HCT116 (cell line): Measurements from ENCODE around the gene DAND5. TPM values are rescaled to one million over a fixed set of nuclear protein-coding genes. Genes with fewer than 3 reads are reported as not detected.

Experiments used
- ATAC-seq: fragments of 200-7000 bp; cut with Tn5 transposase; 2 replicates; pipeline ENCODE4 v1.9.1; 2020; ENCODE audit warnings: mild to moderate bottlenecking, moderate library complexity
- BruUV-seq: library from RNA; stranded (reverse); fragments of 400-500 nt; replicated peaks from 2 replicates; lab custom pipeline; 2021; lab: Mats Ljungman, UMichigan
- CTCF ChIA-PET: fragments of 300-600 bp; sonication (Branson Sonifier 250); formaldehyde crosslinking; loops from one replicate; lab custom pipeline; 2021; ENCODE audit warnings: antibody characterized with exemption; lab: Charles Lee
- POLR2A ChIA-PET: fragments of 300-600, 350-600 bp; sonication (Branson Sonifier 250); formaldehyde crosslinking; loops from one replicate; lab custom pipeline; 2021; ENCODE audit warnings: antibody characterized with exemption; lab: Charles Lee
- RAD21 ChIA-PET, 2 experiments: fragments of 300-600 bp; sonication (Branson Sonifier 250); formaldehyde crosslinking; loops; one replicate each; lab custom pipeline; 2023; ENCODE audit warnings: low total read pairs in 2 of 2; ENCODE audit not compliant: uncharacterized antibody in 2 of 2, unreplicated experiment in 2 of 2, low non-redundant PET in 1 of 2; lab: Charles Lee
- DNase-seq: peaks from one replicate; pipeline ENCODE4 v3.0.0-alpha.2; 2010; ENCODE audit warnings: low read depth, low spot score
- H2AFZ ChIP-seq: fragments of 200-600 bp; shearing (Covaris generic), sonication (generic); 2 replicates; pipeline ENCODE4 v1.6.1; 2017; ENCODE audit warnings: low read depth, mixed run types, mixed read lengths, antibody characterized with exemption, low read length; ENCODE audit not compliant: poor library complexity, severe bottlenecking
- H3K27ac ChIP-seq: 2 replicates; pipeline ENCODE4 v1.5.1; 2012; ENCODE audit warnings: low read depth, low read length
- H3K27me3 ChIP-seq: fragments of 200-600 bp; sonication (generic); 2 replicates; pipeline ENCODE4 v1.6.1; 2016; ENCODE audit warnings: mixed run types, low read length, mixed read lengths; ENCODE audit not compliant: insufficient read depth
- H3K36me3 ChIP-seq, 2 experiments: fragments of 200-500 bp in 1 of 2; fragments of 200-600 bp in 1 of 2; sonication (Bioruptor generic) in 1 of 2; sonication (generic) in 1 of 2; 2 replicates each; pipeline versions ENCODE4 v1.5.1 to v1.6.1; 2014 to 2016; ENCODE audit warnings: low read length in 2 of 2, inconsistent platforms in 1 of 2, mixed read lengths in 1 of 2, mixed run types in 1 of 2; ENCODE audit not compliant: insufficient read depth in 2 of 2, control insufficient read depth in 1 of 2
- H3K4me1 ChIP-seq, 2 experiments: fragments of 200-600 bp in 1 of 2; sonication (generic) in 1 of 2; 2 replicates each; pipeline versions ENCODE4 v1.5.1 to v1.6.1; 2012 to 2017; ENCODE audit warnings: low read length in 2 of 2, inconsistent platforms in 1 of 2, mild to moderate bottlenecking in 1 of 2, mixed read lengths in 1 of 2, mixed run types in 1 of 2, moderate library complexity in 1 of 2; ENCODE audit not compliant: insufficient read depth in 2 of 2, control insufficient read depth in 1 of 2
- H3K4me2 ChIP-seq: fragments of 200-600 bp; sonication (generic); 2 replicates; pipeline ENCODE4 v1.6.1; 2017; ENCODE audit warnings: mixed run types, low read length, mixed read lengths
- H3K4me3 ChIP-seq, 2 experiments: fragments of 200-600 bp in 1 of 2; sonication (generic) in 1 of 2; replicated peaks in 1 of 2; 2 replicates each; pipeline ENCODE4 v1.5.1; 2011 to 2016; ENCODE audit warnings: low read length in 2 of 2, control low read depth in 1 of 2, low read depth in 1 of 2, mild to moderate bottlenecking in 1 of 2, mixed read lengths in 1 of 2, mixed run types in 1 of 2
- H3K79me2 ChIP-seq: fragments of 200-600 bp; sonication (generic); 2 replicates; pipeline ENCODE4 v1.6.1; 2017; ENCODE audit warnings: mild to moderate bottlenecking, mixed run types, low read length, moderate library complexity, mixed read lengths; ENCODE audit not compliant: insufficient read depth
- H3K9ac ChIP-seq: fragments of 200-600 bp; sonication (generic); 2 replicates; pipeline ENCODE4 v1.6.1; 2016; ENCODE audit warnings: low read length, mixed read lengths
- H3K9me2 ChIP-seq: fragments of 200-600 bp; sonication (generic), shearing (Covaris generic); 2 replicates; pipeline ENCODE4 v1.6.1; 2017; ENCODE audit warnings: mixed run types, mild to moderate bottlenecking, moderate library complexity; ENCODE audit not compliant: insufficient read depth
- H3K9me3 ChIP-seq, 2 experiments: fragments of 200-500 bp in 1 of 2; fragments of 200-600 bp in 1 of 2; sonication (Bioruptor generic) in 1 of 2; sonication (generic) in 1 of 2; 2 replicates each; pipeline ENCODE4 v1.6.1; 2014 to 2017; ENCODE audit warnings: low read length in 2 of 2, mixed read lengths in 2 of 2, inconsistent platforms in 1 of 2, low read depth in 1 of 2, mild to moderate bottlenecking in 1 of 2, mixed run types in 1 of 2, moderate library complexity in 1 of 2; ENCODE audit not compliant: control insufficient read depth in 1 of 2, insufficient read depth in 1 of 2
- H4K20me1 ChIP-seq: fragments of 200-600 bp; sonication (generic), shearing (Covaris generic); 2 replicates; pipeline ENCODE4 v1.6.1; 2017; ENCODE audit warnings: mixed run types, mild to moderate bottlenecking, moderate library complexity; ENCODE audit not compliant: insufficient read depth
- ATF3 ChIP-seq: IDR thresholded peaks from 2 replicates; pipeline ENCODE4 v1.6.1; 2012
- CBX3 ChIP-seq: IDR thresholded peaks from 2 replicates; pipeline ENCODE4 v1.6.1; 2012; ENCODE audit warnings: low read depth
- CEBPB ChIP-seq: IDR thresholded peaks from 2 replicates; pipeline ENCODE4 v1.6.1; 2012; ENCODE audit warnings: low read depth
- CTCF ChIP-seq, 3 experiments: fragments of 200-600 bp in 1 of 3; sonication (generic) in 1 of 3; IDR thresholded peaks in 2 of 3; conservative IDR thresholded peaks in 1 of 3; 2 replicates each; pipeline ENCODE4 v1.5.1; 2012 to 2017; ENCODE audit warnings: low read depth in 2 of 3, low read length in 2 of 3, antibody characterized with exemption in 1 of 3, borderline replicate concordance in 1 of 3, control low read depth in 1 of 3, mild to moderate bottlenecking in 1 of 3, mixed read lengths in 1 of 3, mixed run types in 1 of 3, moderate library complexity in 1 of 3; ENCODE audit not compliant: insufficient read depth in 1 of 3
- EGR1 ChIP-seq: IDR thresholded peaks from 2 replicates; pipeline ENCODE4 v1.6.1; 2012; ENCODE audit warnings: low read depth
- ELF1 ChIP-seq: IDR thresholded peaks from 2 replicates; pipeline ENCODE4 v1.6.1; 2012; ENCODE audit warnings: low read depth, borderline replicate concordance
- EZH2phosphoT487 ChIP-seq: fragments of 200-600 bp; IDR thresholded peaks from 2 replicates; pipeline ENCODE4 v1.6.1; 2018; ENCODE audit warnings: antibody characterized with exemption, borderline replicate concordance
- FOSL1 ChIP-seq: IDR thresholded peaks from 2 replicates; pipeline ENCODE4 v1.6.1; 2012; ENCODE audit warnings: low read depth
- JUND ChIP-seq: IDR thresholded peaks from 2 replicates; pipeline ENCODE4 v1.6.1; 2012
- POLR2A ChIP-seq: IDR thresholded peaks from 2 replicates; pipeline ENCODE4 v1.7.0; 2011; ENCODE audit warnings: borderline replicate concordance; ENCODE audit not compliant: insufficient read depth, insufficient read length; ENCODE audit errors: extremely low read depth
- RAD21 ChIP-seq: IDR thresholded peaks from 2 replicates; pipeline ENCODE4 v1.6.1; 2012; ENCODE audit warnings: low read depth, mild to moderate bottlenecking
- SIN3A ChIP-seq: IDR thresholded peaks from 2 replicates; pipeline ENCODE4 v1.6.1; 2012; ENCODE audit warnings: low read depth
- SP1 ChIP-seq: IDR thresholded peaks from 2 replicates; pipeline ENCODE4 v1.6.1; 2012; ENCODE audit warnings: low read depth
- SRF ChIP-seq: IDR thresholded peaks from 2 replicates; pipeline ENCODE4 v1.6.1; 2012; ENCODE audit warnings: low read depth
- TCF7L2 ChIP-seq: IDR thresholded peaks from 2 replicates; pipeline ENCODE4 v1.7.0; 2011; ENCODE audit warnings: borderline replicate concordance, inconsistent platforms; ENCODE audit not compliant: insufficient read depth, insufficient read length; ENCODE audit errors: extremely low read depth
- YY1 ChIP-seq: IDR thresholded peaks from 2 replicates; pipeline ENCODE4 v1.6.1; 2011; ENCODE audit warnings: low read length, low read depth, moderate library complexity, mild to moderate bottlenecking; ENCODE audit not compliant: insufficient replicate concordance; ENCODE audit errors: extremely low read depth
- ZBTB33 ChIP-seq: IDR thresholded peaks from 2 replicates; pipeline ENCODE4 v1.6.1; 2011; ENCODE audit warnings: mild to moderate bottlenecking, low read length, moderate library complexity; ENCODE audit not compliant: insufficient replicate concordance; ENCODE audit errors: extremely low read depth
- ZFX ChIP-seq: fragments of 450-650 bp; IDR thresholded peaks from 2 replicates; pipeline ENCODE4 v1.6.1; 2017
- ZNF274 ChIP-seq: fragments of 200-500 bp; sonication (Bioruptor generic); IDR thresholded peaks from 2 replicates; pipeline ENCODE4 v1.6.1; 2014; ENCODE audit warnings: mild to moderate bottlenecking, low read depth, low read length, inconsistent platforms
- intact Hi-C: fragments of 100-400 bp; cut with micrococcal nuclease; formaldehyde crosslinking; loops from 2 replicates; pipeline ENCODE4 v1.10.0; 2022
- total RNA-seq: library from RNA; stranded (reverse); gene quantifications from one replicate; pipeline ENCODE4 v1.2.1, GENCODE V29; 2021; ENCODE audit not compliant: unreplicated experiment

Gene DAND5
- total RNA-seq, 1 experiment from 2014 or later, result 0.25 TPM

- no peak overlapping the region for H2AFZ ChIP-seq
- H3K79me2 ChIP-seq, result no peaks in the 10 kb centered on the region
- H3K27me3 ChIP-seq, result no peaks in the 10 kb centered on the region
- H3K4me2 ChIP-seq, result no peak overlapping the region
- ChIA-PET RAD21 (no interaction called here), CTCF (no interaction called here)
- H3K9me3 ChIP-seq, result no peaks in the 10 kb centered on the region
- H3K27ac ChIP-seq, result no peak overlapping the region
- H3K4me1 ChIP-seq, result peaks cover 6 to 14% of the 10 kb centered on the region in 2 experiments; a peak in 3 of 4 replicates
- no peaks in the 10 kb centered on the region for H3K9me2 ChIP-seq
- H4K20me1 ChIP-seq, result no peaks in the 10 kb centered on the region
- no peak overlapping the region for H3K4me3 ChIP-seq
- BruUV-seq, result no TSS peak
- TF ChIP-seq SRF (no peak), ZFX (no peak), EZH2phosphoT487 (no peak), CTCF (IDR thresholded peaks at IDR 0.05 in 2 of 3, conservative IDR thresholded peaks at IDR 0.05 in 1 of 3; ENCODE audit: borderline replicate concordance in 1 of 3, insufficient read depth in 1 of 3, low read depth in 2 of 3, low read length in 2 of 3) (no peak), TCF7L2 (no peak), CEBPB (no peak), ZBTB33 (no peak), SP1 (no peak), ZNF274 (no peak), JUND (no peak), FOSL1 (no peak), EGR1 (no peak), SIN3A (no peak), POLR2A (no peak), ATF3 (no peak), ELF1 (no peak), CBX3 (no peak), RAD21 (no peak), YY1 (no peak)
- TF ChIP-seq, all 23 proteins: peak for 0
- ATAC-seq (no peak), DNase-seq (no peak)
- Histone ChIP-seq H3K36me3 (no peaks in the 10 kb centered on the region), H3K9ac (no peak overlapping the region)
- intact Hi-C loops, result no loop called here
- POLR2A ChIA-PET, result no interaction called here
Measured at GRCh38 chr19:12990431-12990830, 21.1 kb downstream of the DAND5 start.
